GM21576 (cell line): Measurements from ENCODE around the gene COL9A3.

Source experiments
- ATAC-seq: cut with Tn5 transposase; IDR thresholded peaks from one replicate; pipeline ENCODE4 v1.9.1; 2021; ENCODE audit warnings: mild to moderate bottlenecking, moderate library complexity; ENCODE audit not compliant: unreplicated experiment

Gene COL9A3

GRCh38 chr20:62890444-62890843 is 73.6 kb downstream of the COL9A3 start:
- ATAC-seq, result no peak
